GM12864 (cell line): ENCODE results near the gene SPATS2.
"Not testable (repeated sequence)": the region's sequence is repeated elsewhere in the genome, so short reads cannot be mapped to it uniquely, and the experiment has no call there.

Source experiments
- DNase-seq: peaks from one replicate; pipeline ENCODE4 v3.0.0-alpha.2; 2011; ENCODE audit warnings: low read depth
- H3K4me3 ChIP-seq: 2 replicates; pipeline ENCODE4 v1.5.1; 2011; ENCODE audit warnings: mild to moderate bottlenecking, low read depth, low read length, control low read depth
- CTCF ChIP-seq: IDR thresholded peaks from 2 replicates; pipeline ENCODE4 v1.5.1; 2011; ENCODE audit warnings: low read depth, mild to moderate bottlenecking, moderate library complexity, low read length, control low read depth, inconsistent platforms; ENCODE audit errors: missing control alignments

Gene SPATS2

GRCh38 chr12:49367381-49368239, at the start of gene SPATS2:
TSS of gene SPATS2 (plus strand) at chr12:49367462. CDS start at chr12:49461013, 93,551 bp downstream.
- peak within 1 kb of the TSS; percentile 81 for H3K4me3 ChIP-seq
- no peak for TF ChIP-seq CTCF
- no peak for DNase-seq

GRCh38 chr12:49320411-49321103, 46.7 kb upstream of the SPATS2 start:
- DNase-seq, H3K4me3 ChIP-seq: not testable (repeated sequence)

GRCh38 chr12:49322367-49322707, 44.9 kb upstream of the SPATS2 start:
- DNase-seq, result no peak
- peak overlapping the region; percentile 92 for H3K4me3 ChIP-seq
- no peak for TF ChIP-seq CTCF

GRCh38 chr12:49322708-49323523, 44.3 kb upstream of the SPATS2 start, which contains the start of gene TROAP:
TSS of gene TROAP (plus strand) at chr12:49323255. CDS start at chr12:49323609, 354 bp downstream.
- no peak for TF ChIP-seq CTCF
- peak within 1 kb of the TSS; percentile 92 for H3K4me3 ChIP-seq
- peak; percentile 95 for DNase-seq

GRCh38 chr12:49323524-49324097, 43.7 kb upstream of the SPATS2 start:
- peak overlapping the region; percentile 92 for H3K4me3 ChIP-seq
- TF ChIP-seq CTCF, result no peak
- DNase-seq, result no peak

- TF ChIP-seq CTCF, result no peak
- no peak overlapping the region for H3K4me3 ChIP-seq
These were observed 41.7 kb upstream of the SPATS2 start for GRCh38 chr12:49325606-49326005.

More at GRCh38 chr12:49325606-49326005, 41.7 kb upstream of the SPATS2 start:
- no peak for DNase-seq
